Activated naive CD4-positive, alpha-beta T cell (primary cell): ENCODE results near the gene CDH10.

Experiments
- DNase-seq, 4 experiments: peaks; one replicate each; lab custom pipeline; 2025; lab: John Stamatoyannopoulos, UW

The CDH10 gene

GRCh38 chr5:24644761-24645160 is at the start of gene CDH10:
Gene CDH10, minus strand, starts transcription at chr5:24644978. Its CDS starts 51,488 bp downstream, at chr5:24593490.
- no peak for DNase-seq

GRCh38 chr5:24693609-24694008 is 48.8 kb upstream of the CDH10 start:
- DNase-seq, result no peak

GRCh38 chr5:24691074-24691473 is 46.3 kb upstream of the CDH10 start:
- no peak for DNase-seq

GRCh38 chr5:24681106-24681505 is 36.3 kb upstream of the CDH10 start:
- DNase-seq, result no peak

- DNase-seq, result no peak
These were observed 23.3 kb upstream of the CDH10 start for GRCh38 chr5:24668050-24668449.

GRCh38 chr5:24649531-24649930 is 4.8 kb upstream of the CDH10 start:
- no peak for DNase-seq

- no peak for DNase-seq
These were observed 2.1 kb upstream of the CDH10 start for GRCh38 chr5:24646915-24647314.

- no peak for DNase-seq
These were observed 705 bp upstream of the CDH10 start for GRCh38 chr5:24645483-24645882.

- DNase-seq, result no peak
These were observed 898 bp downstream of the CDH10 start for GRCh38 chr5:24643880-24644279.

- DNase-seq, result no peak
These were observed 1.6 kb downstream of the CDH10 start for GRCh38 chr5:24643156-24643555.

GRCh38 chr5:24642022-24642421 is 2.8 kb downstream of the CDH10 start:
- DNase-seq, result no peak

- DNase-seq, result no peak
These were observed 9.6 kb downstream of the CDH10 start for GRCh38 chr5:24635209-24635608.

GRCh38 chr5:24633715-24634325 is 11.0 kb downstream of the CDH10 start:
- DNase-seq, result no peak

- DNase-seq, result no peak
These were observed 12.4 kb downstream of the CDH10 start for GRCh38 chr5:24632353-24632752.

GRCh38 chr5:24630918-24631317 is 13.9 kb downstream of the CDH10 start:
- no peak for DNase-seq

GRCh38 chr5:24629798-24630197 is 15.0 kb downstream of the CDH10 start:
- no peak for DNase-seq

- DNase-seq, result no peak
These were observed 19.9 kb downstream of the CDH10 start for GRCh38 chr5:24624872-24625271.

GRCh38 chr5:24623624-24624023 is 21.2 kb downstream of the CDH10 start:
- DNase-seq, result no peak

GRCh38 chr5:24623031-24623430 is 21.7 kb downstream of the CDH10 start:
- no peak for DNase-seq

- no peak for DNase-seq
These were observed 23.0 kb downstream of the CDH10 start for GRCh38 chr5:24621792-24622191.

GRCh38 chr5:24616566-24616965 is 28.2 kb downstream of the CDH10 start:
- DNase-seq, result no peak

- DNase-seq, result no peak
These were observed 29.6 kb downstream of the CDH10 start for GRCh38 chr5:24615159-24615558.

- DNase-seq, result no peak
These were observed 35.1 kb downstream of the CDH10 start for GRCh38 chr5:24609706-24610105.

- no peak for DNase-seq
These were observed 37.8 kb downstream of the CDH10 start for GRCh38 chr5:24606971-24607370.

GRCh38 chr5:24602188-24602587 is 42.6 kb downstream of the CDH10 start:
- no peak for DNase-seq
